HepG2 (cell line): Measurements from ENCODE around the gene STON1. TPM values are rescaled to one million over a fixed set of nuclear protein-coding genes. Genes with fewer than 3 reads are reported as not detected.

ENCODE experiments used
- AGO2 ChIP-seq: fragments of 200-400 bp; formaldehyde crosslinking; optimal IDR thresholded peaks from 2 replicates; pipeline ENCODE3; 2017; ENCODE audit warnings: mild to moderate bottlenecking, low read depth, low read length, moderate library complexity
- CREB1 ChIP-seq, 2 experiments: fragments of 450-650 bp in 1 of 2; IDR thresholded peaks; 2 replicates each; pipeline ENCODE4 v1.6.1; 2016 to 2017; ENCODE audit warnings: control low read depth in 1 of 2, mild to moderate bottlenecking in 1 of 2, missing compliant biosample characterization in 1 of 2, missing genetic modification characterization in 1 of 2
- CREM ChIP-seq, 2 experiments: sonication (generic) in 1 of 2; formaldehyde crosslinking in 1 of 2; IDR thresholded peaks; 2 replicates each; pipeline versions ENCODE4 v1.4.0 to v1.6.1; 2016 to 2020; ENCODE audit warnings: antibody characterized with exemption in 1 of 2, mild to moderate bottlenecking in 1 of 2, missing genetic modification reagents in 1 of 2
- FOXK1 ChIP-seq: sonication (generic); formaldehyde crosslinking; IDR thresholded peaks from 2 replicates; pipeline ENCODE4 v1.4.0; 2020; ENCODE audit warnings: low read depth, missing genetic modification reagents, borderline replicate concordance
- GABPA ChIP-seq, 2 experiments: IDR thresholded peaks; 2 replicates each; pipeline ENCODE4 v1.6.1; 2011 to 2016; ENCODE audit warnings: low read depth in 2 of 2, low read length in 1 of 2, missing biosample characterization in 1 of 2, missing genetic modification characterization in 1 of 2
- GABPB1 ChIP-seq: IDR thresholded peaks from 2 replicates; pipeline ENCODE4 v1.6.1; 2016; ENCODE audit warnings: mild to moderate bottlenecking, missing genetic modification reagents, moderate library complexity, missing compliant biosample characterization
- HMGA1 ChIP-seq: sonication (generic); formaldehyde crosslinking; conservative IDR thresholded peaks from 2 replicates; pipeline ENCODE4 v1.4.0; 2020; ENCODE audit warnings: missing genetic modification reagents
- IRX3 ChIP-seq: sonication (generic); formaldehyde crosslinking; IDR thresholded peaks from 2 replicates; pipeline ENCODE4 v1.8.1; 2023; ENCODE audit warnings: mild to moderate bottlenecking, low read depth, missing genetic modification reagents, borderline replicate concordance
- JARID2 ChIP-seq: sonication (generic); formaldehyde crosslinking; IDR thresholded peaks from 2 replicates; pipeline ENCODE4 v1.8.1; 2023; ENCODE audit warnings: missing genetic modification reagents, inconsistent platforms; ENCODE audit not compliant: insufficient replicate concordance
- MTA3 ChIP-seq: sonication (generic); formaldehyde crosslinking; IDR thresholded peaks from 2 replicates; pipeline ENCODE4 v1.4.0; 2020; ENCODE audit warnings: missing genetic modification reagents
- SATB2 ChIP-seq: sonication (generic); formaldehyde crosslinking; IDR thresholded peaks from 2 replicates; pipeline ENCODE4 v1.5.0; 2020; ENCODE audit warnings: missing genetic modification reagents
- SRSF9 ChIP-seq: fragments of 200-400 bp; formaldehyde crosslinking; IDR thresholded peaks from 2 replicates; pipeline ENCODE4 v1.6.1; 2018; ENCODE audit warnings: borderline replicate concordance, mild to moderate bottlenecking, low read depth, low read length; ENCODE audit not compliant: insufficient read depth, poor library complexity, severe bottlenecking
- SSRP1 ChIP-seq: IDR thresholded peaks from 2 replicates; pipeline ENCODE4 v1.6.1; 2016; ENCODE audit warnings: control low read depth
- U2AF1 ChIP-seq: fragments of 200-400 bp; formaldehyde crosslinking; optimal IDR thresholded peaks from 2 replicates; pipeline ENCODE3; 2017; ENCODE audit warnings: mild to moderate bottlenecking, low read depth, low read length
- YEATS2 ChIP-seq: sonication (generic); formaldehyde crosslinking; IDR thresholded peaks from 2 replicates; pipeline ENCODE4 v1.4.0; 2020; ENCODE audit warnings: missing genetic modification reagents, borderline replicate concordance
- ZC3H4 ChIP-seq: sonication (generic); formaldehyde crosslinking; IDR thresholded peaks from 2 replicates; pipeline ENCODE4 v1.4.0; 2020; ENCODE audit warnings: missing genetic modification reagents, borderline replicate concordance
- ZNF136 ChIP-seq: sonication (generic); formaldehyde crosslinking; IDR thresholded peaks from 2 replicates; pipeline ENCODE4 v1.8.1; 2022; ENCODE audit warnings: low read depth, mild to moderate bottlenecking, moderate library complexity, missing genetic modification reagents
- ZNF317 ChIP-seq: sonication (generic); formaldehyde crosslinking; IDR thresholded peaks from 2 replicates; pipeline ENCODE4 v1.5.0; 2020; ENCODE audit warnings: mild to moderate bottlenecking, missing genetic modification reagents
- ZNF607 ChIP-seq: sonication (generic); formaldehyde crosslinking; IDR thresholded peaks from 2 replicates; pipeline ENCODE4 v1.5.1; 2020; ENCODE audit warnings: missing genetic modification reagents, mild to moderate bottlenecking, borderline replicate concordance
- ZNF7 ChIP-seq: IDR thresholded peaks from 2 replicates; pipeline ENCODE4 v1.6.1; 2016; ENCODE audit warnings: missing biosample characterization, missing genetic modification reagents
- polyA plus RNA-seq, 8 experiments: library from polyadenylated mRNA; depleted of rRNA in 3 of 8; stranded (reverse) in 7 of 8; unstranded in 1 of 8; fragments of >200 nt; fragmentation: Illumina TruSeq in 4 of 8; extraction: Trizol in 4 of 8; gene quantifications; 2 replicates each; pipeline versions ENCODE4 v1.2.1 to v1.2.3, GENCODE V29; 2011 to 2016; ENCODE audit warnings: low read depth in 4 of 8, missing spikeins in 1 of 8, mixed read lengths in 1 of 8; ENCODE audit not compliant: insufficient read depth in 1 of 8
- total RNA-seq, 5 experiments: library from RNA; depleted of rRNA; stranded (reverse); fragments of >200 nt; fragmentation: Illumina TruSeq; extraction: Trizol; gene quantifications; 2 replicates each; pipeline ENCODE4 v1.2.3, GENCODE V29; 2016; ENCODE audit warnings: low read depth in 1 of 5
- TF ChIP-seq, protein P1 (sequence below): sonication (generic); formaldehyde crosslinking; IDR thresholded peaks from 2 replicates; pipeline ENCODE4 v1.4.0; 2020; ENCODE audit warnings: missing genetic modification reagents; ENCODE audit errors: not compliant biosample characterization
- TF ChIP-seq, protein P2 (sequence below): sonication (generic); formaldehyde crosslinking; IDR thresholded peaks from 2 replicates; pipeline ENCODE4 v1.4.0; 2020; ENCODE audit warnings: missing genetic modification reagents, borderline replicate concordance
- TF ChIP-seq, protein P3 (sequence below): sonication (generic); formaldehyde crosslinking; IDR thresholded peaks from 2 replicates; pipeline ENCODE4 v1.8.0; 2022; ENCODE audit warnings: missing genetic modification reagents, mild to moderate bottlenecking, moderate library complexity, borderline replicate concordance

STON1 gene
- total and polyA plus RNA-seq, 2 of the 13 experiments (the other 11 are each of a cell fraction or from before 2014, with no cell fraction given), result 0.09 to 0.28 TPM

DNA sequence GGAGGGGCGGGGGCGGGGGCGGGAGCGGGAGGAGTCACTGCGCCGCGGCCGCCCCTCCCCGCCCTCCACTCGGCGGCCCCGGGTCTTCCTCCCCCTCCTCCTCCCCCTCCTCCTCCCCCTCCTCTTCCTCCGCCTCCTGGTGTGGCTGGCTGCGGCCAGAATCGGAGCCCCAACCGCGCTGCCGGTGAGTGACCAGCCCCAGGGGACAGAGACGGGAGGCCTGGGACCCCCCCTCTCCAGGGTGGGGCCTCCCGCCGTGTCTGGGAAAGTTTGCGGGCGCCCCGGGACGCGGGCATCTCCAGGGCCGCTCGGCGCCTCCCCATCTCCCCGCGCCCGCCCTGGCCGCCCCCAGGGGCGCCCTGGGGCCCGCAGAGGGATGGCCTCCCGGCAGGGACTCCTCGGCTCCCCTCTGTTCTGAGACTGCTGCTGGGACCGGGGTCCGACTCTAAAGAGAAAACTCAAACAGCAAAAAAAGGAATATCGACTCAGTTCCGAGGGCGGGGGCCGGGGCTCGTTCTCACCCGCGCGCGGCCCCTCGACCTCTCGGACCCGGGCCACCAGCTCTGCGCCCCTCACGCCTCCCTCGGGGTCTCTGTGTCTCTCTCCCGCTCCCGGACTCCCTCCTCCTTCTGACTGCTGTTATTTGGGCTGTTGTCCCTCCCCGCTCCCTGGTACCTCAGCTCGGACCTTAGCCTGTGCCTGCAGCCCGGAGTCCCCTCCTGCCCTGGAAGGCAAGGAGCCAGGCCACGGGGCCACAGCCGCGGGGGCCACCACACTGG is at the start of gene STON1 (continued):
- TF ChIP-seq ZC3H4, result no peak
- no peak for TF ChIP-seq FOXK1 (CRISPR knock-in tag)
- TF ChIP-seq ZNF317 (CRISPR knock-in tag), result no peak
- TF ChIP-seq SRSF9, result no peak
- TF ChIP-seq, protein P1, sequence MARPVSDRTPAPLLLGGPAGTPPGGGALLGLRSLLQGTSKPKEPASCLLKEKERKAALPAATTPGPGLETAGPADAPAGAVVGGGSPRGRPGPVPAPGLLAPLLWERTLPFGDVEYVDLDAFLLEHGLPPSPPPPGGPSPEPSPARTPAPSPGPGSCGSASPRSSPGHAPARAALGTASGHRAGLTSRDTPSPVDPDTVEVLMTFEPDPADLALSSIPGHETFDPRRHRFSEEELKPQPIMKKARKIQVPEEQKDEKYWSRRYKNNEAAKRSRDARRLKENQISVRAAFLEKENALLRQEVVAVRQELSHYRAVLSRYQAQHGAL (CRISPR knock-in tag), result no peak
- TF ChIP-seq JARID2, result no peak
- no peak for TF ChIP-seq MTA3
- peak; percentile 54 for TF ChIP-seq U2AF1
- peak; percentile 68 for TF ChIP-seq AGO2
- no peak for TF ChIP-seq ZNF136 (CRISPR knock-in tag)
- no peak for TF ChIP-seq CREB1 (IDR thresholded peaks at IDR 0.05)
- TF ChIP-seq CREB1 (CRISPR knock-in tag; IDR thresholded peaks at IDR 0.05), result no peak
- TF ChIP-seq, protein P2, sequence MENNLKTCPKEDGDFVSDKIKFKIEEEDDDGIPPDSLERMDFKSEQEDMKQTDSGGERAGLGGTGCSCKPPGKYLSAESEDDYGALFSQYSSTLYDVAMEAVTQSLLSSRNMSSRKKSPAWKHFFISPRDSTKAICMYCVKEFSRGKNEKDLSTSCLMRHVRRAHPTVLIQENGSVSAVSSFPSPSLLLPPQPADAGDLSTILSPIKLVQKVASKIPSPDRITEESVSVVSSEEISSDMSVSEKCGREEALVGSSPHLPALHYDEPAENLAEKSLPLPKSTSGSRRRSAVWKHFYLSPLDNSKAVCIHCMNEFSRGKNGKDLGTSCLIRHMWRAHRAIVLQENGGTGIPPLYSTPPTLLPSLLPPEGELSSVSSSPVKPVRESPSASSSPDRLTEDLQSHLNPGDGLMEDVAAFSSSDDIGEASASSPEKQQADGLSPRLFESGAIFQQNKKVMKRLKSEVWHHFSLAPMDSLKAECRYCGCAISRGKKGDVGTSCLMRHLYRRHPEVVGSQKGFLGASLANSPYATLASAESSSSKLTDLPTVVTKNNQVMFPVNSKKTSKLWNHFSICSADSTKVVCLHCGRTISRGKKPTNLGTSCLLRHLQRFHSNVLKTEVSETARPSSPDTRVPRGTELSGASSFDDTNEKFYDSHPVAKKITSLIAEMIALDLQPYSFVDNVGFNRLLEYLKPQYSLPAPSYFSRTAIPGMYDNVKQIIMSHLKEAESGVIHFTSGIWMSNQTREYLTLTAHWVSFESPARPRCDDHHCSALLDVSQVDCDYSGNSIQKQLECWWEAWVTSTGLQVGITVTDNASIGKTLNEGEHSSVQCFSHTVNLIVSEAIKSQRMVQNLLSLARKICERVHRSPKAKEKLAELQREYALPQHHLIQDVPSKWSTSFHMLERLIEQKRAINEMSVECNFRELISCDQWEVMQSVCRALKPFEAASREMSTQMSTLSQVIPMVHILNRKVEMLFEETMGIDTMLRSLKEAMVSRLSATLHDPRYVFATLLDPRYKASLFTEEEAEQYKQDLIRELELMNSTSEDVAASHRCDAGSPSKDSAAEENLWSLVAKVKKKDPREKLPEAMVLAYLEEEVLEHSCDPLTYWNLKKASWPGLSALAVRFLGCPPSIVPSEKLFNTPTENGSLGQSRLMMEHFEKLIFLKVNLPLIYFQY (CRISPR knock-in tag), result no peak
- peak; percentile 24; the same call in 1 of the 2 replicates for TF ChIP-seq GABPB1
- no peak for TF ChIP-seq SSRP1 (CRISPR knock-in tag)
- TF ChIP-seq IRX3 (CRISPR knock-in tag), result no peak
- TF ChIP-seq ZNF607 (CRISPR knock-in tag), result no peak
- no peak for TF ChIP-seq CREM (IDR thresholded peaks at IDR 0.05)
- no peak for TF ChIP-seq CREM (CRISPR knock-in tag; IDR thresholded peaks at IDR 0.05)
- TF ChIP-seq YEATS2, result no peak
- no peak for TF ChIP-seq HMGA1 (CRISPR knock-in tag)
- TF ChIP-seq, protein P3, sequence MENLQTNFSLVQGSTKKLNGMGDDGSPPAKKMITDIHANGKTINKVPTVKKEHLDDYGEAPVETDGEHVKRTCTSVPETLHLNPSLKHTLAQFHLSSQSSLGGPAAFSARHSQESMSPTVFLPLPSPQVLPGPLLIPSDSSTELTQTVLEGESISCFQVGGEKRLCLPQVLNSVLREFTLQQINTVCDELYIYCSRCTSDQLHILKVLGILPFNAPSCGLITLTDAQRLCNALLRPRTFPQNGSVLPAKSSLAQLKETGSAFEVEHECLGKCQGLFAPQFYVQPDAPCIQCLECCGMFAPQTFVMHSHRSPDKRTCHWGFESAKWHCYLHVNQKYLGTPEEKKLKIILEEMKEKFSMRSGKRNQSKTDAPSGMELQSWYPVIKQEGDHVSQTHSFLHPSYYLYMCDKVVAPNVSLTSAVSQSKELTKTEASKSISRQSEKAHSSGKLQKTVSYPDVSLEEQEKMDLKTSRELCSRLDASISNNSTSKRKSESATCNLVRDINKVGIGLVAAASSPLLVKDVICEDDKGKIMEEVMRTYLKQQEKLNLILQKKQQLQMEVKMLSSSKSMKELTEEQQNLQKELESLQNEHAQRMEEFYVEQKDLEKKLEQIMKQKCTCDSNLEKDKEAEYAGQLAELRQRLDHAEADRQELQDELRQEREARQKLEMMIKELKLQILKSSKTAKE (CRISPR knock-in tag), result no peak
- TF ChIP-seq ZNF7, result no peak
- no peak for TF ChIP-seq SATB2 (CRISPR knock-in tag)
- no peak for TF ChIP-seq GABPA (IDR thresholded peaks at IDR 0.05; ENCODE audit: low read depth, low read length)
- no peak for TF ChIP-seq GABPA (CRISPR knock-in tag; IDR thresholded peaks at IDR 0.05; ENCODE audit: low read depth)
